HFFc6 (cell line): ENCODE measurements around the gene SPEN. TPM values are rescaled to one million over a fixed set of nuclear protein-coding genes. Genes with fewer than 3 reads are reported as not detected.
"Not testable (repeated sequence)": the region's sequence is repeated elsewhere in the genome, so short reads cannot be mapped to it uniquely, and the experiment has no call there.

Source experiments
- DNase-seq: peaks from one replicate; pipeline ENCODE4 v3.0.0-alpha.2; 2018
- H3K27ac Mint-ChIP-seq: 2 replicates; pipeline ENCODE4 v1.8.0; 2020; ENCODE audit warnings: mild to moderate bottlenecking, mixed read lengths
- H3K27me3 Mint-ChIP-seq: 2 replicates; pipeline ENCODE4 v1.8.0; 2021; ENCODE audit warnings: mild to moderate bottlenecking, moderate library complexity, mixed read lengths; ENCODE audit not compliant: insufficient read depth
- H3K36me3 Mint-ChIP-seq: 2 replicates; pipeline ENCODE4 v1.8.0; 2021; ENCODE audit warnings: low read depth, mixed read lengths
- H3K4me1 Mint-ChIP-seq: 2 replicates; pipeline ENCODE4 v1.8.0; 2020; ENCODE audit warnings: low read depth, mixed read lengths
- H3K4me3 Mint-ChIP-seq: 2 replicates; pipeline ENCODE4 v1.8.0; 2020; ENCODE audit warnings: mild to moderate bottlenecking, moderate library complexity, mixed read lengths
- H3K9me3 Mint-ChIP-seq: 2 replicates; pipeline ENCODE4 v1.8.0; 2020; ENCODE audit warnings: mild to moderate bottlenecking, mixed read lengths
- total RNA-seq, 6 experiments: library from RNA; stranded (reverse); fragmentation: NEBNext Ultra II Directional; extraction: Animal tissue kit (Norgen Biotek cat#: 25700); gene quantifications; 2 replicates in 1 of 6; 3 replicates in 5 of 6; pipeline ENCODE4 v1.2.3, GENCODE V29; 2021
- TF ChIP-seq, protein P1 (sequence below): fragments of 200-600 bp; sonication (generic); IDR thresholded peaks from 2 replicates; pipeline ENCODE4 v1.5.0; 2021; ENCODE audit warnings: antibody characterized with exemption, mild to moderate bottlenecking

The SPEN gene
- total RNA-seq, 6 experiments from 2014 or later, result 25.7 to 30.2 (median 27.6) TPM

DNA sequence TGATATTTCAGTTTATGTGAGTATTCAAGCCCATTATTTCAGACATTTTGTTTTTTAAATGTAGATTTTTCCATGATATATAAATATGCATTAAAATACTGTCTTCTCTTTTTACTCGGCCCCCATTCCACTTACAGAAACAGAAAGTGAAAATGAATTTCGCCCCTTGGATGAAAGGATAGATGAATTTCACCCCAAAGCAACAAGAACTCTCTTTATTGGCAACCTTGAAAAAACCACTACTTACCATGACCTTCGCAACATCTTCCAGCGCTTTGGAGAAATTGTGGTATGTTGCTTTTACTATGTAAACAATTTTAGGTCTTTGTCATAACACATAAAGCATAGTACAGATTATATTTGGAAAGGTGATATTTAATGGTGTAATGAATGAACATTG, 68.5 kb downstream of the SPEN start:
- Mint-ChIP-seq H3K9me3 (no peaks in the 10 kb centered on the region), H3K27ac (peak overlapping the region; percentile 92), H3K4me3 (peak overlapping the region; percentile 78), H3K27me3 (no peaks in the 10 kb centered on the region; the same call in 1 of the 2 replicates), H3K36me3 (peaks cover 45% of the 10 kb centered on the region), H3K4me1 (peaks cover 39% of the 10 kb centered on the region)
- TF ChIP-seq, protein P1, sequence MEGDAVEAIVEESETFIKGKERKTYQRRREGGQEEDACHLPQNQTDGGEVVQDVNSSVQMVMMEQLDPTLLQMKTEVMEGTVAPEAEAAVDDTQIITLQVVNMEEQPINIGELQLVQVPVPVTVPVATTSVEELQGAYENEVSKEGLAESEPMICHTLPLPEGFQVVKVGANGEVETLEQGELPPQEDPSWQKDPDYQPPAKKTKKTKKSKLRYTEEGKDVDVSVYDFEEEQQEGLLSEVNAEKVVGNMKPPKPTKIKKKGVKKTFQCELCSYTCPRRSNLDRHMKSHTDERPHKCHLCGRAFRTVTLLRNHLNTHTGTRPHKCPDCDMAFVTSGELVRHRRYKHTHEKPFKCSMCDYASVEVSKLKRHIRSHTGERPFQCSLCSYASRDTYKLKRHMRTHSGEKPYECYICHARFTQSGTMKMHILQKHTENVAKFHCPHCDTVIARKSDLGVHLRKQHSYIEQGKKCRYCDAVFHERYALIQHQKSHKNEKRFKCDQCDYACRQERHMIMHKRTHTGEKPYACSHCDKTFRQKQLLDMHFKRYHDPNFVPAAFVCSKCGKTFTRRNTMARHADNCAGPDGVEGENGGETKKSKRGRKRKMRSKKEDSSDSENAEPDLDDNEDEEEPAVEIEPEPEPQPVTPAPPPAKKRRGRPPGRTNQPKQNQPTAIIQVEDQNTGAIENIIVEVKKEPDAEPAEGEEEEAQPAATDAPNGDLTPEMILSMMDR, result no peak
- DNase-seq, result no peak

DNA sequence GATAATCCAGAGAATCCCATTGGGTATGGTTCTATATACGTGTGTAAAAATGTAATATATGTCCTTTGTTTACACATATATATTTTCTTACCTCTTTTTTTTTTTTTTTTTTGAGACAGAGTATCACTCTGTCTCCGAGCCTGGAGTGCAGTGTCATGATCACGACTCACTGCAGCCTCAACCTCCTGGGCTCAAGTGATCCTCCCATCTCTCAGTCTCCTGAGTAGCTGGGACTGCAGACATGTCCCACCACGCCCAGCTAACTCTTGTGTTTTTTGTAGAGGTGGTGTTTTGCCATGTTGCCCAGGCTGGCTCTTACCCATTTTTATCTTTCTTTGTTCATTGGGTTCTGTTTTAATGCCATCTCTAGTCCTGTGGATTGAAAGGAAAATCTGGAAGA, 68.9 kb downstream of the SPEN start:
- Mint-ChIP-seq H3K36me3 (peaks cover 44% of the 10 kb centered on the region), H3K9me3 (no peaks in the 10 kb centered on the region)
- peak; percentile 43 for DNase-seq

DNA sequence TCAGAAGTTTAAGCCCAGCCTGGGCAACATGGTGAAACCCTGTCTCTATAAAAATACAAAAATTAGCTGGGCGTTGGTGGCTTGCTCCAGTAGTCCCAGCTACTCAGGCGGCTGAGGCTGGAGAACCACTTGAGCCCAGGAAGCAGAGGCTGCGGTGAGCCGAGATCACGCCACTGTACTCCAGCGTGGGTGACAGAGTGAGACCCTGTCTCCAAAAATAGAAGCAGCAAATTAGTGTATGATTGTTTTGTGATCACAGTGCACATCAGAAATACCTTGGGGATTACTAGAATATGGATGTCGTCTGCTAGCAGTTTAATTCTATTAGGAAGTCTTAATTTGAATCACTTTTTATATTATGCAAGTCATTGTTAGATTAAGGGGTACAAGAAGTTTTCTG, 69.4 kb downstream of the SPEN start:
- peak overlapping the region; percentile 78; the same call in 1 of the 2 replicates for H3K4me3 Mint-ChIP-seq
- H3K27me3 Mint-ChIP-seq, result peaks cover 1% of the 10 kb centered on the region
- H3K9me3 Mint-ChIP-seq, result no peaks in the 10 kb centered on the region
- TF ChIP-seq, protein P1, result no peak
- DNase-seq, result no peak
- H3K4me1 Mint-ChIP-seq, result peaks cover 39% of the 10 kb centered on the region
- peak overlapping the region; percentile 92 for H3K27ac Mint-ChIP-seq
- H3K36me3 Mint-ChIP-seq, result peaks cover 44% of the 10 kb centered on the region

More for the DNA sequence above, 68.9 kb downstream of the SPEN start:
- H3K4me3 Mint-ChIP-seq, result peak overlapping the region; percentile 78
- peaks cover 1% of the 10 kb centered on the region for H3K27me3 Mint-ChIP-seq
- TF ChIP-seq, protein P1, result no peak
- H3K4me1 Mint-ChIP-seq, result peaks cover 39% of the 10 kb centered on the region
- H3K27ac Mint-ChIP-seq, result peak overlapping the region; percentile 92

DNA sequence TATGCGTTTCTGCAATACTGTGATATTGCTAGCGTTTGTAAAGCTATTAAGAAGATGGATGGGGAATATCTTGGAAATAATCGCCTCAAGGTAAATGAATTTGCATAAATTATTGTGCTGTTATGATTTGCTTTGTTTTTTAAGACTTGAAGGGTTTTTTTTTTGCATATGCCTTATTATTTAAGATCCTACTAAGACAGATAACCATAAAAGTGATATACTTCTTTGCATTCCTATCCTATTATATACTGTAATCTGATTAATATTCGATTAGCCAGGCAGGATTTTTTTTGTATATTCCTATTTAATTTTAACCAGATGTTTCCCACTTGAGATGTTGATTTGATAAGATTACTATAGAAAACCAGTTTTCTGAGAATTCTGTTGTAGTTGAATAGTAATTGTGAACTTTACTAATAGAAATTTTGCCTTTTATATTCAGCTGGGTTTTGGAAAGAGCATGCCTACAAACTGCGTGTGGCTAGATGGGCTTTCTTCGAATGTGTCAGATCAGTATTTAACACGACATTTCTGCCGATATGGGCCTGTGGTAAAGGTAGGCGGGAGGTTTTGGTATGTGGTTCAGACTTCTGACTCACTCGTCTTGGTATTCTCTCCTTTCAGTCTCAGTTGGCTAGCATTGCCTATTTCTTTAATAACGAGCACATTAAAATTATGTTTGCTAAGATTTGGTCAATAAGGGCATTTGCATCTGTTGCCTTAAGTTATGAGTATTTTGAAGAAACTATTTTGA, 71.6 kb downstream of the SPEN start:
- DNase-seq, result peak; percentile 71
- TF ChIP-seq, protein P1, result no peak
- Mint-ChIP-seq H3K36me3 (peaks cover 39% of the 10 kb centered on the region), H3K4me1 (peaks cover 53% of the 10 kb centered on the region), H3K27me3 (peaks cover 1% of the 10 kb centered on the region), H3K4me3 (peak overlapping the region; percentile 72), H3K9me3 (no peaks in the 10 kb centered on the region), H3K27ac (peak overlapping the region; percentile 77)

DNA sequence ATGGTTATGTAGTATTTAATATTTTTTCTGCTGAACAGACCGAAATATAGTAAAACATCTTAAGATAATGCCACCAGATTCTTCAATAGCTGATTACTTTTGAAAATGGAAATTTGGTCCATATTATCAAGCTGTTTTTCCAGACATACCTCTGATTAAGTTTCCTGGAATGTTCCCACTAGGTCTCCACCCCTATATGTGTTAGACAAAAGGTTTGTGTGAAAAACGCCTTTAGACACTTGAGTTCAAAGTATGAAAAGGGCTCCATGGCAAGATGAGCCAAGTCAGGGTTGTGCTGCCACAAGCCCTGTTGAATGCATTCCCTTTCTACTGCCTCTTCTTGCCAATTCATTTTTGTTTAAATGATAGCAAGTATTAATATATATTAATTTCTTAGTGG, 75.7 kb downstream of the SPEN start:
- Mint-ChIP-seq H3K4me3 (no peak overlapping the region), H3K36me3 (peaks cover 33% of the 10 kb centered on the region), H3K4me1 (peaks cover 41% of the 10 kb centered on the region), H3K27ac (peak overlapping the region; percentile 36; the same call in 1 of the 2 replicates), H3K27me3 (peaks cover 1% of the 10 kb centered on the region; the same call in 1 of the 2 replicates), H3K9me3 (no peaks in the 10 kb centered on the region)
- TF ChIP-seq, protein P1, result no peak
- peak; percentile 26 for DNase-seq

DNA sequence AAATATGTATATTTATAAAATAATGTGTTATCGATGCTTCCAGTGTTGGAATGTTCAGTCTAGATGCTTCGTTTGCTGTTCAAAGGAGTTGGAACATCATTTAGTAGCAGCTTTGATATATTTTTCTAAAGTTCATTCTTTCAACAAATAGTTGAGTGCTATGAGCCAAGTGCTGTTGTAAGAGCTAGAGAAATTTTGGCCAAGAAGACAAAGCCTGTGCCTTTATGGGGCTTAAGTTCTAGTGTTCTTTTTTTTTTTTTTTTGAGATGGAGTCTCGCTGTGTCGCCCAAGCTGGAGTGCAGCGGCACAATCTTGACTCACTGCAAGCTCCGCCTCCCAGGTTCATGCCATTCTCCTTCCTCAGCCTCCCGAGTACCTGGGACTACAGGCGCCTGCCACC, 78.9 kb downstream of the SPEN start:
- not testable (repeated sequence) for H3K9me3 Mint-ChIP-seq

More for the DNA sequence above, 78.9 kb downstream of the SPEN start:
- not testable (repeated sequence) for H3K27ac Mint-ChIP-seq, H3K27me3 Mint-ChIP-seq, DNase-seq, H3K4me3 Mint-ChIP-seq
- peaks cover 26% of the 10 kb centered on the region for H3K4me1 Mint-ChIP-seq
- peaks cover 50% of the 10 kb centered on the region for H3K36me3 Mint-ChIP-seq
